Measurements from ENCODE around the gene DMPK. TPM values are rescaled to one million over a fixed set of nuclear protein-coding genes. Genes with fewer than 3 reads are reported as not detected.

DMPK gene
- total RNA-seq, 1 donor from 2014 or later = 181 TPM

DNA sequence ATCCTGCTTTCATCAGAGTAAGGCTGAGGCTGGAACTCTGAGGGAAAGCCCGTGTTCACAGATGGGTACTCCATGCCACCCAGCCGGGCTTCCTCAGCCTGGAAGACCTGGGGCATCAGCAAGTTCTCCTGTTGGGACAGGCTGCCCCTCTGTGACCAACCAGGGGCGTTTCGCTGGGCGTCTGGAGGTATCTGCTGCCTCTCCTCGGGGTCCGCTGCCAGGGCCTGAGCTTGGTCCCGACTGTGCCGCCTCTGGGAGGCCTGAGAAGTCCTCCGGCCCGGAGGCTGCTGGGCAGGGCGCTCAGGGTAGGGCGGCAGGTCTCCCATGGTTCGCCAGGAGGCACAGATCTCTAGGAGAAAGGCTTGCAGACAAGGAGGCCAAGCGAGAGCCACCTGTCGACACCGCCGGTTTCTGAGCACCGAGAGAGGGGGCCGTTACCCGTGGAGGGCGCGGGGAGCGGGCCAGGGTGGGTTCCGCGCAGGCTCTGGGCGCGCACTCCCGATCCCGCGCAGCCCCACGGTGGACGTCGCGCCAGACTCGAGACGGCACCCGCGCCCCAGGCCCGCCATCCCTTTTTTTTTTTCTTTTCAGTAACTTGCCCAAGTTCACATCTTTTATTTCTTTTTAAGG is 32.7 kb upstream of the DMPK start, which contains the start of gene RSPH6A:
TSS of gene RSPH6A (minus strand) at position 458 of the 630 bp plus-strand sequence. CDS start at position 326, 132 bp downstream.
- no peak for DNase-seq

DNA sequence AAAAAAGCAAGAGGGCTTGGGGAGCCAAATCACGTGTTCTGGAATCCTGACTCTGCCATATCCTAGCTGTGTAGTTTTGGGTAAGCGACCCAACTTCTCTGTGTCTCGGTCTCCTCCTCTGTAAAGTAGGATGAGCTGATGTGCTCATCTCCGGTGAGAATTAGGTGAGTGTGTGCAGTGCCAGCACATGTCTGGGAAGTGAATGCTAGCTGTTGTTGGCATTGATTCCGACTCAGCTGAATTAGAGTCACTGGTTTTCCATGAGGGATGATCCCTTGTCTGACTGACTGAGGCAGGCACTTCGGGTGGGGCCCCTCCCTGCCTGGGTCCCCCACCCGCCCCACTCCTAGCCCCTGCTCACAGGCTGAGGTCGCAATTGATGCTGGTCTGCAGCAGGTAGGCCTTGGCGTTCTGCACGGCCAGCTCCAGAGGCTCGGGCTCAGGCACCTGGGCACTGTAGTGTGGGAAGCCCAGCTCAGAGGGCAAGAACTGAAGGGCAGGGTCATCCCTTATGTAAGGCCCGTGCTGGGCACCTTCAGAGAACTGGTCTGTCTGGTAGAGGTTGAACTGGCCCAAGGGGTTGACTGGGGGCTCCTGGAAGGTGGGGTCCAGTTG is 32.0 kb upstream of the DMPK start:
- DNase-seq = no peak

DNA sequence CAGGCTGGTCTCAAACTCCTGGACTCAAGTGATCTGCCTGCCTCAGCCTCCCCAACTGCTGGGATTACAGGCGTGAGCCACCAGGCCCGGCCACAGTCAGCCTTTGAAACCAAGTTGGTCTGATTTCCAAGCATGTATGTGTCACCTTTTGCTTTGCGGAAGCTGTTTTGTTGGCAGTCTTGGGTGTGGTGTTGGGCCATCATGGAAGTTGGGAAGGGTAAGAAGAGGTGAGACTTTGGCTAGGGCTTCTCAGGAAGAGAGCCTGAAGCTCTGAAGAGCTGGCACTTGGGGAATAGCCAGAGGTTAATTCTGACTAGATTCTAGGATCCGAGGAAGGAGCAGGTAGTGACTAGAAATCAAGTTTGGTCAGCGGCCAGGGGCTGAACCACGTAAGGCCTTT is 30.0 kb upstream of the DMPK start:
- DNase-seq = no peak

DNA sequence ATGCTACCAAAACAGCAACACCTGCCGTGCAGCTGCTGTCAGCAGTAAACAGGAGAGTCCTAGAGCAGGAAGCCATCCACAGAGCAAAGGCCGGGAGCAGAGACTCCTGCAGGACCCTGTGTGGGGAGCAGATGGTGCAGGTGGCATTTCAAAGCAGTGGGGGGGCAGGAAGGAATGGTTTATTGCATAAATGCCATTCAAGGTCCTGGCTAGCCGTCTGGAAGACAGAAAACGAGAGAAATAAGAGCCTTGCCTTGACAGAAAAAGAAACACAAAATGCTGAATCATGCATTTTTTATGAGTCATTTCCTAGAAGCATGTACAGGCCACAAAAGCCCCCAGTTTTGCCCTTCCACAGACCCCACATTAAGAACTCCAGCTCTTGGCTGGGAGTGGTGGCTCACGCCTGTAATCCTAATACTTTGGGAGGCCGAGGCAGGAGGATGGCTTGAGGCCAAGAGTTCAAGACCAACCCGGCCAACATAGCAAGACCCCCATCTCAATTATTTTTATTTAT is 27.4 kb upstream of the DMPK start:
- no peak for DNase-seq

DNA sequence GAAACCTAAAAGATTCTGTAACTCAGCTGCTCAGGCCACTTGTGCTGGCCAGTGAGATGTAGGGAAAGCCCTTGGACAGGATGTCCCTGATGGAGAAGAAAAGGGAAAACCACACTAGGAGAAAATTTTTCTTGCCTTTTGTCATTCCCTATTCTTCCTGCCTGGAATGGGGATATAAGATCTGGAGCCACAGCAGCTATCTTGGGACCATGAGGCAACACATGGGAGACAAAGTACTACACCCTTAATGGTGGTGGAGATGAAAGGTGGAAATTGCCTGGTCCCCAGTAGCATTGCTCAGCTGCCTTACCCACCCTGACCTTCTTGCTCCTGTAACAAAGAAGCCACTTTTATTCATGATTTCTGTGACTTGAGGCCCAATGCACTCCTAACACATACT is 23.4 kb upstream of the DMPK start:
- DNase-seq = no peak

DNA sequence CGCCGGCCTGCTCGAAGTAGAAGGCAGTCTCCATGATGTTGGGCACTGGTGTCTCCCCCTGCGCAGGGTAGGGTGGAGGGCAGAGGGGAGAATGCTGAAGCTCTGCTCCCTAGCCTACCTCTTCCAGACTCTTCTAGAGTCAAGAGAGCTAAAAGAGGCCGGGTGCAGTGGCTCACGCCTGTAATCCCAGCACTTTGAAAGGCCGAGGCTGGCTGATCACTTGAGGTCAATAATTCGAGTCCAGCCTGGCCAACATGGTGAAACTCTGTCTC is 22.6 kb upstream of the DMPK start:
- DNase-seq = no peak

DNA sequence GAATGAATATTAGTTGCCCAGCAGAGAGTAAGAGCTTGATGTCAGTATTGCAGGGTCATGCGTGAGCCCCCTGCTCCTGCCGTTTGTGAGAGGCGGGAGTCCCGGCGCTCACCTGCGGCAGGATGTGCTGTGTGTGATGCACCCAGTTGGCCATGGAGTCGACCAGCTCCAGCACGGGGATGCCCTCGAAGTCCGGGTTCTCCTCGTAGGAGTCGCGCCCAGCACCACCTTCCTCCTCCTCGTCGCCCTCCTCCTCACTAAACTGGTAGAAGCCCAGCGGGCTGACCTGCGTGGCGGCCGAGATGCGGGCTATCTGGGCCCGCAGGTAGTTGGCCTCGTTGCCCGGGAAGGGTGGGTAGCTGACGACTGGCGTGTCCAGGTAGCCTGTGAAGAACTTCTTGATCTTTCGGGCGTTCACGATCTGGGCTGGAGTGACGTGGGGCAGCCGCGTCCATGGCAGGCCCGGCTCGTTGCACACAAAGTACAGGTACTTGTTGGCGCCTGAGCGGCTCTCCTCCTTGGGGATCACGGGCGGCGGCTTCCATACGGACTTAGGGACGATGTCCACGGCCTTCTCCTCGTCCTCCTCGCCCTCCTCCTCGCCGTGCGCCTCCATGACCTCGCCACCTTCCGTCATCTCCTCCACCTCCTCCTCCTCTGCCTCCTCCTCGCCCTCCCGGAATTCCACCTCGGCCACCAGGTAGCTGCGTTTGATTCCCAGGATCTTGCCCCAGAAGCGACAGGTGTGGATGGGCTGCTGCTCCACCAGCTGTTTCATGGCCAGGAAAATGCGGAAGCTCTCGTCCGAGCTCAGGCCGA is 22.1 kb upstream of the DMPK start:
- no peak for DNase-seq

DNA sequence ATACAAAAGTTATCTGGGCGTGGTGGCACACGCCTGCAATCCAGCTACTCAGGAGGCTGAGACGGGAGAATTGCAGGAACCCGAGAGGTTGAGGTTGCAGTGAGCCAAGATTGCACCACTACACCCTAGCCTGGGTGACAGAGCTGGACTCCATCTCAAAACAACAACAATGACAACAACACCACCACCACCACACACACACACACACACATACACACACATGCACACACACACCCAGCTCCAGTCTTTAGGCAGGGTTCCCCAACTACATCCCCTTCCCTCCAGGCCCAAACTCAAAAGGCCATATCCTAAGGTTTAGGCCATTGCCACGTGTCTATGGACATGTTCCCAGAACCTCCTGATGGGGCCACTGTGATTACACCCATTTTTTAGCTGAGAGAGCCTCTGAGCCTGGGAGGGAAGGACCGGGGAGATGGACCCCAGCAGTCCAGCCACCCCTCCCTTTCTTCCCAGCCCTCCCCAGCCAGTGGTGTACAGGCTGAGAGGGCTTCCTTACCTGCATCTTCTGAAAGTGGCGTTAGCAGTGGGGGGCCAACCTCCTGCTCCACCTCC is 19.4 kb upstream of the DMPK start:
- no peak for DNase-seq

DNA sequence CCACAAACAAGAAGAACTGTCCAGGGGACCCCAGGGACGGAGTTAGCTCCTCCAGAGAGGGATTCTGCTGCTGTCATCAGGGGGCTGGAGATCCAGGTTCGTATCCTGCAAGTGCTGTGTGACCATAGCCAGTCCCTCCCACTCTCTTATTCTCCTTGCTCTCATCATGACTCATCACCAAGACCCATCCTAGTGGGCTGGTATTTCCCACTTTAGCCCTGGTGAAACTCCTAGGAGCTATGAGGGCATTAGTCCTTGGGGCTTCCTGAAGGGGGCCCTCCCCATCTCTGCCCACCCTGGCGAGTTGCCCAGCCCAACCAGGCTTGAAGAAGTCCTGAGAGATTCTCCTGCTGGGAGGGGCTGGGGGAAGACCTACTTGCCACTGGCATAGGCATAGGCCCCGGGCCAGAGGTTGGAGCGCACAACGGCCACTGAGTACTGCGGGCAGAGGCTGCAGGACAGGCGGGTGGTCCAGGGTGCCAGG is 17.8 kb upstream of the DMPK start:
- DNase-seq = no peak

DNA sequence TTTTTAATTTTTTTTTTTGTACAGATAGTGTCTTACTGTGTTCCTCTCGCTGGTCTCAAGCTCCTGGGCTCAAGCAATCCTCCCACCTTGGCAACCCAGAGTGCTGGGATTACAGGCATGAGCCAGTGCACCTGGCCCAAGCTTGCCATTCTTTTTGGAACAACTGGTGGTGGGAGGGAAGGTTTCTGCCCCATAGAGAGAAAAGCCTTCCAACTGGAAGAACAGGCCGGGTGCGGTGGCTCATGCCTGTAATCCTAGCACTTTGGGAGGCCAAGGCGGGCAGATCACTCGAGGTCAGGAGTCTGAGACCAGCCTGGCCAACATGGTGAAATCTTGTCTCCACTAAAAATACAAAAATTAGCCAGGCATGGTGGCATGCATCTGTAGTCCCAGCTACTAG is 17.3 kb upstream of the DMPK start:
- DNase-seq = peak; percentile 49

DNA sequence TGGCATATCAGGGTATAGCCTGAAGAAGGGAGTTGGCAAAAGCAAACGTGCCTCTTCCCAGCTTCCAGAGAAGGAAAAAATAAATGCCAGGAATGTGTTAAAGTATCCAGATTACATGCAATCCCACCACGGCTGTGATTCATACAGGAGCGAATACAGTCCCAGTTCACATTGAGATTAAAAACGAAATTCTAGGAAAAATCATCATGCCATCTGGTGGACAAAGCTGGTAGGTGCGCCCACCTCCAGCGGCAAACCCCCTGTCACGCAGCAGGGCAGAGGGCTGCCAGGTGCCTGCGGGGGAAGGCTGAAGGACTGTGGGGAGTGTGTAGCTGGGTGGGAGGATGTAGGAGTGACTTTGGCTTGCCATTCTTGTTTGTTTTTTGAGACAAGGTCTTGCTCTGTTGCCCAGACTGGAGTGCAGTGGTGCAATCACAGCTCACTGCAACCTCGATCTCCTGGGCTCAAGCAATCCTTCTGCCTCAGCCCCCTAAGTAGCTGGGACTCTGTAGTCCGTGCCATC is 16.8 kb upstream of the DMPK start:
- DNase-seq = peak; percentile 86

DNA sequence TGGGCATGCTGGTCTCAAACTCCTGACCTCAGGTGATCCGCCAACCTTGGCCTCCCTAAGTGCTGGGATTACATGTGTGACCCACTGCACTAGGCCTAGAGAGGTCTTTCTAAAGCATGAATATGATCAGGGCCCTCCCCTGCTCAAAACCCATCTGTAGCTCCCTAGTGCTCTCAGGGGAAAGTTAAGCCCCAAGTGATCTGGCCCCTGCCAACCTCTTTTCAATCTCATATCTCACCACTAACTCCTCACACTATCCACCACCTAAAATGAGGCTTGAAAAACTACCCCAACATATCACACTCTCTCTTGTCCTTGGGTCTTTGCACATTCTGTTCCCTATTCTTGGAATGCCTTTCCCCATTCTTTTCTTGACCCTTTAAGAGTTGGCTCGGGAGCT is 12.3 kb upstream of the DMPK start:
- DNase-seq = no peak

DNA sequence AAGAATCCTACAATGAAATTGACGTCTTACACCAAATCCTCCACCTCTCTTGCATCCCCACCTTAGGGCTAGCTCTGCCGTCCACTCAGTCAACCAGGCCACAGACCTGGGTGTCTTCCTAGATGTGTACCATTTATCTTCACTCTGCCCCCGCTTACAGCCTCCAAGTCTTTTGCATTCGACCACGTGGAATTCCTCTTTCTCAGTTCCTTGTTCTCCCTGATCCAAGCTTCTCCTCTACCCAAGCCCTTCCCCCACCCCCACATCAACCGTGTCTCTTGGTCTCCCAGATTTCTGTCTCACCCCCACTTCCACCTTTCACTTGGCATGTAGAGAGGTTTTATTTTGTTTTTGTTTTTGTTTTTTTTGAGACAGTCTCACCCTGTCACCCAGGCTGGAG is 11.6 kb upstream of the DMPK start:
- DNase-seq = no peak

DNA sequence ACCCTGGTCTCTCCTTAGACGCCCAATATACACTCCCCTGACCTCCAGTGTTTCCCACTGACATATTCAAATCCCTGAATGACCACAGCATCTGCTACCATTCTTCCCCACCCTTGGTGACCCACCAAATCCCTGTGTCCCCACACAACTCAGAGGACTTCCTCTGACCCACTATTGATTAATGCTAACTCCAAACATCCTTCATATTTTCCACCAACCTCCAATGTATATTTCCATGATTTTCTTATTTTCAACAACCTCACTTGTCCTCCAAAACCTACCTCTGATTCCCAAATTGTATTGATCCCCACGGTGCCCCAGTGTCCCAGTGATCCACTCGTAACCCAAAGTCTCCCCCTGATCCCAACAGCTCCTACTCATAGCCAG is 10.9 kb upstream of the DMPK start:
- DNase-seq = no peak

DNA sequence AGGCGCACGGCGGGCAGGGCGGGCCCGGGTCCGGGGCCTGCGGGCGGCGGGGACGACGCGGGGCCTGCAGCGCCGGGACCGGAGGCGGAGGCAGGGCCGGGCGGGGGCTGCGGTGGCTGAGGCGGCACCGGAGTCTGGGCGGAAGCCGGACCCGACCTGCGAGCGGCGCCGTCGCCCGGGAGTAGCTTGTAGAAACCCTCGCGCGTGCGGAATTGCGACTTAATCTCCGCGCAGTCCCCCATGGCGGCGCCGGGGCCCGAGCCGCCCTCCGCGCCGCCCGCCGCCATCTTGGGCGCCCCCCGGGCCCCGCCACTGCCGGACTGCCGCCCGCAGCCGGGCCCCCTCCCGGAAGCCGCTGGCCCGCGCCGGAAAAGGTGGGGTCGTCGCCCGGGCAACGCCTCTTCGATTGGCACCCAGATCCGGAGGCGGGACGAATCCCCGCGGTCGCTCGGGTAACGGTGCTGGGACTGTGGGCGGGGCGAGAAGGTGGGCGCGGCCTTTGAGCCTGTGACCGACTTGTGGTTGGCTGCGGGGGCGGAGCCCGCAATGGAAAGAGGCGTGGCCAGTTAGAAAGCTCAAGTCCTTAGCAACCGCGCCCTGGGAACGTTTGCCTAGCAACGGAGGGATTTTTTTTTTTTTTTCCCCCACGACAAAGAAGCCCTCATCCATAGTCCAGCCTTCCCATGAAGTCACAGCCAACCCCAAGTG is 10.3 kb upstream of the DMPK start, which contains the start of gene DMWD:
TSS of gene DMWD (minus strand) at position 376 of the 708 bp plus-strand sequence. CDS start at position 287, 89 bp downstream.
- DNase-seq = peak; percentile 100

DNA sequence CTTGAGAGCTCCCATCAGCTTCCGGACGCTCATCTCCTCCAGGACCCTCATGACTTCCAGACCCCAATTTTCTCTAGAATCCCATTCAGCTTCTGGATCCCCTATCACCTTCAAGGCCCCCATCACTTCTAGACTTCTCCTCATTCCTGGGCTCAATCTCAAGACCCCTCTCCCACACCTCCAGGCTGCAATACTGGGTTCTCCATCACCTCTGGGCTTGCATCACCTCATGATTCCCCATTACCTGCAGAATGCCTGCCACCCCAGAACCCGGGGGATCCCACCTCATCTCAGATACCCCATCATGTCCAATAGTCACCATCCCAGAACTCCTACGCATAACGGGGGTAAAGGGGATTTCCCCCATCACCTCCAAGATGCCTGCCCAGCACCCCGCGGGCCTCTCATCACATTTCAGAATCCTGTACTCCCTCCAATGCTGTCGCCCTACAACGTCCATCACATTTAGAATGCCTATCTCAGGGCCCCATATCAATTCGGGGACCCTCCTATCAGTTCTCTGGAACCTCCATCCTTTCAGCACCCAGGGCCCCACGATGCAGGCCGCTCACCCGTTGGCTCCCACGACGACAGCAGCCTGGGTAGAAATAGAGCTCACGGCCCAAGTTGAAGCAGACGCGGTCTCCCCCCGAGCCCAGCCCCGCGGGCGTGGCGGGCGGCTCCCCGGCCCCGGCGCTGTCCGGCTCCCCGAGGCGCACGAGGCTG is 9.6 kb upstream of the DMPK start:
- DNase-seq = no peak

DNA sequence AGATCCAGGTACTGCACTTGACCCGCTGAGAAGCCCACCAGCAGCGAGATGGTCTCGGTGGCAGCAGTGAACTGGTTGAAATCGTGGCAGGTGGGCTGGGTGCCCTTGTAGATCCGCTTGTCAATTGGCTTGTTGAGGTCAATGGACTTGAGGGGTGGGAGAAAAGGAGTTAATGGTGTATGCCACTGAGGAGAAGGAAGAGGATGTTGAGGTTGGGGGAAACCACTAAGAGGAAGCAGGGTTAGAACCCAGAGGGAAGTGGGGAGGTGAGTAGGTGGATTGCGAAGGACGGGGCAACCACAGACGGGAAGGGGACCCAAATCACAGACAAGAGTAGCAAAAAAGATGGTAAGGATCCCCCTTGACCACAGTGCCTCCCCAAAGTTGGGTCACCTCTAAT is 8.7 kb upstream of the DMPK start:
- no peak for DNase-seq

DNA sequence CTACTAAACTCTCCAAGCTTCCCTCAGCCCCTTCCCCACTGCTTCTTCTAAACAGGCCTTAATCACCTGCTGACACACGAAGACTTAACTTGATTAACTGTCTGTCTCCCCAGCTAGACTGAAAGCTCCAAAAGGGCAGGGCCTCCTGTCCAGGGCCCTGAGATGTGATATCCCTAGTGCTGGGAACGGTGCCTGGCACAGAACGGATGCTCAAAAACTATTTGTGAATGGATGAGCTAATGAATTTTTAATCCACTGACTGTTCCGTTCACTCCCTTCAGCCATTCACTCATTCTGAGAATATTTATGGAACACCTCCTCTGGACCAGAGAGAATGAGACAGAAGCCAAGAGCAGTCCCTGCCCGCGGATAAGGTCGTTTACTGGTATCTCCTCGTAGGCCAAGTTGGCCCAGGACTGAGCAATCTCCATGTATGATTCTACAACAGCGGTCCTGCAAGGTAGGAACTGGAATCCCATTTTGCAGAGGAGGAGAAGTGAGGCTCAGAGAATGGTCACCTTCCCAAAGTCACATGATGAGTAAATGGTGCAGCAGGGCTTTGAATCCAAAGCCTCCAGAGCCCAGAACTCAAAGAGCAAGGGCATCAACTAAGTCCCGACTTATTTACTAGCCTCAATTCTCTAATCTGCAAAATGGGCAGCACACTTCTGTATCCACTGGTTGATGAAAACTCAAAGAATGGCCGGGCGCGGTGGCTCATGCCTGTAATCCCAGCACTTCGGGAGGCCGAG is 6.9 kb upstream of the DMPK start:
- DNase-seq = no peak

DNA sequence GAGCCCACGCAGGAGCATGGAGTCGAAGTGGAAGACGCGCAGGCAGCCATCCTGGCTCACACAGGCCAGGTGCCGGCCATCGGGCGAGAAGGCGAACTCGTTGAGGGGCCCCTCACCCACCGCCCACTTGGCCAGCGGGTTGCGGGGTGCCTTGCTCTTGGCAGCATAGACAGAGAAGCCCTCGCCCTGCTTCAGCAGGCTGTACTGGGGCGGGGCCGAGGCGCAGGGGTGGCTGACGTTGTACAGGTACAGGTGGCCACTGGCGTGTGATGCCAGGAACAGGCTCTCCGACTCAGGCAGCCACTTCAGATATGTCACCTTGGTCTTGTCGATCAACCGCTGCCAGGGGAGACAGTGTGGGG is 4.2 kb upstream of the DMPK start:
- DNase-seq = no peak

DNA sequence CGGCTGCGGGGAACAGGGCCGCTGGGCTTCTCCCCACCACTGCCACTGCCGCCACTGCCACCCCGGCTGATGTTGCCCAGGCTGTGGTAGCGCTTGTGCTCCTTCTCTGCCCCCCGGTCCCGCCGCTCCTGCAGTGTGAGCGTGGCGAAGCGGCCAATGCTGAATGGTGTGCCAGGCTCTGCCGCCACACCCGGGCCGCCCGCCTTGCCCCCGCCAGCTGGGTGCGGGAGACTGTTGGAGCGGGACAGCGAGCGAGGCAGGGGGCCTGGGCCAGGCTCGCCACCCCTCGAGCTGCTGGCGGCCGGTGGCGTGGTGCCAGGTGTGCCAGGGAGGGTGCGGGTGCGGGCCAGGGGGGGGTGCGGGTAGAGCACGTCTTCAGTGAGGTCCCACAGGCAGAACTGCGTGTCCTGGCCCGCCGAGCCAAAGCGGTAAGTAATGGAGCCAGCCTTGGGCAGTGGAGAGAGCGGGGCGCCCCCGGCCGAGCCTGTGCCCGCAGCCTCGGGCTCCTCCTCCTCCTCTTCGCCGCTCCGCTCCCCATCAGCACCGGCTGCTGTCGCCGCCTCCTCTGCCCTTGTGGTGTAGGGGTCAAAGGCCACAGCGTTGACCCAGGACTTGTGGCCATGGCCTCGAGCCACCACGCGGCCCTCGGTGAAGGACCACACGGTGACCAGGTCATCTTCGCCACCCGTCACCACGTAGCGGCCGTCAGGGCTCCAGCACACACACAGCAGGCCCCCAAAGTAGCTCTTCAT is 3.7 kb upstream of the DMPK start:
- DNase-seq = no peak
